ENCODE data around the gene APOH.
A peak's percentile ranks its signal among the peaks of the same experiment; 100 is the strongest.
"Not testable (repeated sequence)": the region's sequence is repeated elsewhere in the genome, so short reads cannot be mapped to it uniquely, and the experiment has no call there.

Gene APOH, protein sequence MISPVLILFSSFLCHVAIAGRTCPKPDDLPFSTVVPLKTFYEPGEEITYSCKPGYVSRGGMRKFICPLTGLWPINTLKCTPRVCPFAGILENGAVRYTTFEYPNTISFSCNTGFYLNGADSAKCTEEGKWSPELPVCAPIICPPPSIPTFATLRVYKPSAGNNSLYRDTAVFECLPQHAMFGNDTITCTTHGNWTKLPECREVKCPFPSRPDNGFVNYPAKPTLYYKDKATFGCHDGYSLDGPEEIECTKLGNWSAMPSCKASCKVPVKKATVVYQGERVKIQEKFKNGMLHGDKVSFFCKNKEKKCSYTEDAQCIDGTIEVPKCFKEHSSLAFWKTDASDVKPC

DNA sequence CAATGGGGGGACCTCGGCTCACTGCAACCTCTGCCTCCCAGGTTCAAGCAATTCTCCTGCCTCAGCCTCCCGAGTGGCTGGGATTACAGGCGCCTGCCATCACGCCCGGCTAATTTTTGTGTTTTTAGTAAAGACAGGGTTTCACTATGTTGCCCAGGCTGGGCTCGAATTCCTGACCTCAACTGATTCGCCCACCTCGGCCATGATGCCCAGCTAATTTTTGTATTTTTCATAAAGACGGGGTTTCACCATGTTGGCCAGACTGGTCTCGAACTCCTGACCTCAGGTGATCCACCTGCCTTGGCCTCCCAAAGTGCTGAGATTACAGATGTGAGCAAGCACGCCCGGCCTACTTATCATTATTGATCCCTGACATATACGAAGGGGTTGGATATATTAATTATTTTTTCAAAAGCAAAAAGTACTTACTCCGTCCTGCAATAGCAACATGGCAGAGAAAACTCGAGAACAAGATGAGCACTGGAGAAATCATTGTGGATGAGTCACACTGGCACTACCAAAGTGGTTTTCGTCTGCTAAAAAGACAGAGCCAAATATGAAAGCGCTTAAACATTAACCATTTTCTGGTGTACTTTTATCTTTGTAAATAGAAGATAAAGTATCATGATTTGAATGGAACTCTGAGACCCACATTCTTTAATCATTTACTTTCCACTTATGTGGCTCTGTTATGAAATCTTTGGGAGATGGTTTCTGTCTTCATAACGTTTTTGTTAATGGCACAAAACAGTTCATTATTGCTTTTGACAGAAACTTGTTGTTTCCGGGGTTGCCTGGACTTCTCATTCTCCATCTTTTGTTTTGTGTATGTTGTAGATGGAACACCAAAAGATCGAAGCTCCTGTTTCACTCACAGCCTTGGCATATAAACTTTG lies at the start of gene APOH:
Gene APOH, minus strand, starts transcription at position 529 of the 896 bp plus-strand sequence. Its CDS starts 36 bp downstream, at position 493.
- no peak for DNase-seq

DNA sequence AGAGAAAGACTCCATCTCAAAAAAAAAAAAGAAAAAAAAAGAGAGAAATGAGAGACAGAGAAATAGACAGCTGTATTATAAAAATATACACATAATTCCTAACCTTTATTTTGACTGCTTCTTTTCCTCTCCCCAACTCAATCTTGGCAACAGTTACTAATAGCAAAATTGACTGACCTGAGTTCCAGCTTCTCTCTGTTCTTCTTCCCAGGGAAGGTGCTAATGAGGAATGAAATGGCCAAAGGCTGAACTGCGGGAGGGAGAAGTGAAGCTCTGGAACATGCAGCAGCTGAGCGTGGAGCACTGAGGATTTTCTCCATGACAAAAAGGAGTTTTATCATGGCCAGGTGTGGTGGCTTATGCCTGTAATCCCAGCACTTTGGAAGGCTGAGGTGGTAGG lies 48.0 kb upstream of the APOH start:
- no peak for DNase-seq

DNA sequence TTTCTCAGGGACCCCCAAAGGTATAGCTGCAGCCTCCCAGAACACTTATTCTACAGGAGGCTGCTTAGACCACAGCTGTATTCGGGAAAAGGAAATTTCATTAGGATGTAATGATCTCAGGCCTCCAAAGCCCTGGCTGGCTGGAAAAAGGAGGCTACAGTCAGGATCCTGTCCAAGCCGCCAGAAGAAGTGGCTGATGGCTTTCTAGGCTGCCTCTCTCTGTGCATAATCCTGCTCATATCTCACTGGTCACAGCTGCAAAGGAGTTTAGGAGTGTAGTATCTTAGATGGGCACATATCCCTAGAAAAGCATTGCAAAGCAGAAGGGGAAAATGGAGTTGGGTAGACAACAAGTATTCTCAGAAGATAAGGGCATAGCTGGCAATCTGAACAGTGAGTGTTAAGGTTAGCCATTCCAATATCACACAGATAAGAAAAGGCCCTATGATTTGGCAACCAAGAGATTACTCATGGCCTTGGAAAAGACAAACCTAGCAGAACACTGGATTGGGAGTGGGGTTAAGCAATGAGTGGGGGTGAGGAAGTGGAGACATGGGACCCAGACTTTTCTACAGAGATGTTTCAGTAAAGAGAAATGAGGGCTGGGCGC lies 47.2 kb upstream of the APOH start:
- DNase-seq = no peak

DNA sequence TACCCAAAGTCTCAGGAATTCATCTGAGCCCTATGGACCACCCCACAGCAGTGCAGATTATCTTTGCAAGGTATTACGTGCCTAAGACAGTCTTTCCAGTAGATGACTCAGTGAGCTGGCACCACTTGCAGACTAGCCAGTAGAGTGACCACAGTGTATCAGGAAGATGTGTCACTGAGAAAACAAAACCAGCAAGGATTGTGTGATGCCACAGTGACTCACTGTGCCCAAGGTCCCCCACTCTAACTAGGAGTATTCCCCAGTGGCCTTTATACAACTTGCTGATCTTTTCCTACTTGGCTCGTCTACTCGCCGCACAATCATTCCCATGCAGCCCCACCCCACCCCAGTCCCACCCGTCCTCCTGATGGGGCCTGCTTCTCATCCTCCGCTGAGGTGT lies 46.4 kb upstream of the APOH start:
- no peak for DNase-seq

DNA sequence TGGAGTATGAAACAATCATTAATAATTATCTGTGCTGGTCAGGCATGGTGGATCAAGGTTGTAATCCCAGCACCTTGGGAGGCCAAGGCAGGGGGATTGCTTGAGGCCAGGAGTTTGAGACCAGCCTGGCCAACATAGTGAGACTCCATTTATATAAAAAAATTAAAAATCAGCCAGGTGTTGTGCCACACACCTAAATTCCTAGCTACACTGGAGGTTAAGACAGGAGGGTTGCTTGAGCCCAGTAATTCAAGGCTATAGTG lies 44.3 kb upstream of the APOH start:
- DNase-seq = no peak

DNA sequence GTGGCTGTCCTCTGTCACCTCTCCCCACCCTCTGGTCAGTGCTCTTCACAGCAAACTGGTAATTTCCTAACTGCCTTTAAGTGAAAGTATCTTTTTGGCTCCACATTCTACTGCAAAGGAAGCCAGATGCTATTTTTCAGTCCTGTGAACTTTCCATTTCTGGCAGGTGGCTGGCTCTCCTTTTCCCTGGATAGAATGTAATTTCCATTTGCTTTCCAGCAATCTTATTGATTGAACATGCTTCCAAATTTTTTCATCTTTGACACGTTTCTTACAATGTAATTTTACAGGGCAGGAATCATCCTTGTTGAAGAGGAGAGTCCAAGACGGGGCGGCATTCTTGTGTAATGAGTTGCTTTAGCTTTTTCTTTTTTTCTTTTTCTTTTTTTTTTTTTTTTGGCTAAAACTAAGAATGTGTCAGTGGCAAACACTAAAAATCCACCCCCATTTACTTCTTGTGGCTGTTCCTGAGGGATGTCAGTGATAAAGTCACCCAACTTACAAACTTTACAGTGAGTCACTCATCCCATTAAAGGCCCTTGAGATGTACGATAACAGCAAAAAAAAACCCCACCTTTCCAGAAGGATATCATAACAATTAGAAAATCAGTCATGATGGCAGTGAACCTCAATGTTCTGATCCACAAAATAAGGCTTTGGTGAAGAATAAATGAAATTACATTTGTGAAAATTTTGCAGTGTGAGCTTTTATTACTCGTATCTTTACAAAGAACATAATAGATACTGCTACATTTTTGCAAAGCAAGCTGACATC lies 43.8 kb upstream of the APOH start:
- DNase-seq = no peak

DNA sequence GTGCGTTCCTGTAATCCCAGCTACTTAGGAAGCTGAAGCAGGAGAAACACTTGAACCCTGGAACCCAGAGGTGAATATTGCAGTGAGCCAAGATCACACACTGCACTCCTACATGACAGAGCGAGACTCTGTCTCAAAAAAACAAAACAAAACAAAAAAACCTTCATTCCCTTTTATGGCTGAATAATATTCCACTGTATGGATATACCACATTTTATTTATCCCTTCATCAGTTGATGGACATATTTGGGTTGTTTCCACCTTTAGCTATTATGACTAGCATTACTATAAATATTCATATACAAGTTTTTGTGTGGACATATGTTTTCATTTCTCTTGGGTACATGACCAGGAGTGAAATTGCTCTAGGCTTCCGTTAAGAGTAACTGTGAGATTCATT lies 42.3 kb upstream of the APOH start:
- no peak for DNase-seq

DNA sequence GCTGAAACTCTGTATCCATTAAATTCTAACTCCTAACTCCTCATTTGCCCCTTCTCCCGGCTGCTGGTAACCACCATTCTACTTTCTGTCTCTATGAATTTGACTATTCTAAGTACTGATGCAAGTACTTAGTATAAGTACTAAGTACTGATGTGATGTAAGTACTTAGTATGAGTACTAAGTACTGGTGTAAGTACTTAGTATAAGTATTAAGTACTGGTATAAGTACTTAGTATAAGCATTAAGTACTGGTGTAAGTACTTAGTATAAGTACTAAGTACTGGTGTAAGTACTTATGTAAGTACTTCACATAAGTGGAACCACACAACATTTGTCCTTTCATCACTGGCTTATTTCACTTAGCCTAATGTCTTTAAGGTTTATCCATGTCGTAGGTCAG lies 40.9 kb upstream of the APOH start:
- no peak for DNase-seq

DNA sequence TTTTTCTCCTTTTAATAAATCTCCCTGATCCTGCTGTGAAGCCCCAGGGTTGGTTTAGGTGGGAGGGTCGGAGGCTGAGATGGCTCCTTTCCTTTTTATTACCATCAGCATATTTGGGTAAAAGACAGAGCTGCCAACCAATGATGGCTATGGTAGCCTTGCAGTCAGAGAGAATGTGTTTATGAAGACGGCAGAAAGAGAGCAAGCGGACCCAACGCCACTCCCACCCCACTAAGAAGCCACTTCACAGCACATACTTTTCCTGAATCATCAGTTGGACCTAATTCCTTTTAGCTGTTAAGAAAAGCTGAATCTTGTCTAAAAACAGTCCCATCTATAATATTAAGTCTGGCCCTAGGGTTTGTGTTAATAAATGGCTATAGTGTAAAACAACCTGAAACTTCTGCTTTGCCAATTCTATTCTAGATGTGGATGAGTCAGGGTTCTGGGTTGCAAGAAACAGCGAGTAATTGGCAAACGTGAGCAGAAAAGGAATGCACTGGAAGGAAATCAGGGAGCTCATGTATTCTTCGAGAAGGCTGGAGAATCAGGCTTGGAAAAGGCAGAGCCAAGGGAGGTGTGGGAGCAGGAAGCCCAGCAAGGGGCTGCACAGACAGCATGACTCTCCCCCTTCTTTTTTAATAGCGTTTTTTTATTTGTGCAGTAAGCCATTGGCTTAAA lies 39.2 kb upstream of the APOH start:
- no peak for DNase-seq

DNA sequence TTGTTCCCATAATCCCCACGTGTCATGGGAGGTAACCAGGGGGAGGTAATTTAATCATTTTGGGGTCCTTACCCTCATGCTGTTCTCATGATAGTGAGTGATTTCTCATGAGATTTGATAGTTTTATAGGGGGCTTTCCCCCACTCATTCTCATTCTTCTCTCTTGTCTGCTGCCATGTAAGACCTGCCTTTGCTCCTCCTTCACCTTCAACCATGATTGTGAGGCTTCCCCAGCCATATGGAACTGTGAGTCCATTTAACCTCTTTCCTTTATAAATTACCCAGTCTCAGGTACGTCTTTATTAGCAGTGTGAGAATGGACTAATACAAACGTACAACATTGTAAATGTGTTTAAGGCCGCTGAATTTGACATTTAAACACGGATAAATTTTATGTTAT lies 35.5 kb upstream of the APOH start:
- no peak for DNase-seq

DNA sequence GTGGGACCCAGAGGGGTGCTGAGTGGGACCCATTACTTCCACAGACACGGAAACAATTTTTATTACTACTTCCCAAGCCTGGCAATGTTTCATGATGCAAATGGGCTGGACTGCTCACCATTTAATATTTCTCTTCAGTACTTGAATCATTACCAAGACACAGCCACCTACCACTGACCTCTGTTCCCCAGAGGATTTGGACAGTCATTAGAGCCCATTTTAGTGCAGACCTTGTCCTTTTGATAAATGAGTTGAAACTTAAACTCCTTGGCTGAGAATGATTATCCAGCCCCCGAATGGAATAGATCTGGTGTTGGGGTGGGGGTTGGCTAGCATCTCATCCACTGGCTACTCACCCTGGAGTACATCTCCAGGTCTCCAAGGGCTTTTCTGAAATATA lies 33.6 kb upstream of the APOH start:
- DNase-seq = no peak

DNA sequence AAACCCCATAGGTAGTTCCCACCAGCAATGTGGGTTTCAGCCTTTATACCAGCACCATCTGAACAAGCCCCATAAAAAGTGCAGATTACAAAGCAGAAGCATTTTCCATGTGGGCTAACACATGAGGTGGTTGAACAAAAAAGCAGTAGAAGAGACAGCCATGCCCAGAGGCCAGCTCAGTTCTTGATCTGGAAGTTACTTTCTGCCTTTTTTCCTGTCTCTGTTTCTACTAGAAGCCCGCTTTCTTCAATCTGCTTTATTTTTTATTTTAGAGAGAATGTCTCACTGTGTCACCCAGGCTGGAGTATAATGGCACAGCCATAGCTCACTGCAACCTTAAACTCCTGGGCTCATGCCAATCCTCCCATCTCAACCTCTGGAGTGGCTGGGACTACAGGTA lies 31.5 kb upstream of the APOH start:
- no peak for DNase-seq

DNA sequence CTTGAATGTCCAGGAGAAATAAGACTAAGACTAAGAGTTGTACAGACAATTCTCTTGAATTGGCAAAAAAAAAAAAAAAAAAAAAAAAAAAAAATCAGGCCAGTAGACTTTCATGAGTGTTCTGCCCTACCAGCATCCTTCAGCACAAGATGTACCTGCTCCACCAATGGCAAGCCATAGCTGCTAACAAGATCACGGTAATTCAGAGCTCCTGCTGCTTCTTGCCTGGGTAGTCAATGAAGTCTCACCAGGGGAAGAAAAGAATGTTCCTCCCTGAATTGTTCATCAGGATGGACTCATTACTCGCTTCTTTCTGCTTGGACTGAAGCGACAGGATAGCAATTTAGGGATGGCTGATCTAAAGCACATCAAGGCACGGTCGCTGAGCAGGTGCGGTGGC lies 31.1 kb upstream of the APOH start:
- no peak for DNase-seq

DNA sequence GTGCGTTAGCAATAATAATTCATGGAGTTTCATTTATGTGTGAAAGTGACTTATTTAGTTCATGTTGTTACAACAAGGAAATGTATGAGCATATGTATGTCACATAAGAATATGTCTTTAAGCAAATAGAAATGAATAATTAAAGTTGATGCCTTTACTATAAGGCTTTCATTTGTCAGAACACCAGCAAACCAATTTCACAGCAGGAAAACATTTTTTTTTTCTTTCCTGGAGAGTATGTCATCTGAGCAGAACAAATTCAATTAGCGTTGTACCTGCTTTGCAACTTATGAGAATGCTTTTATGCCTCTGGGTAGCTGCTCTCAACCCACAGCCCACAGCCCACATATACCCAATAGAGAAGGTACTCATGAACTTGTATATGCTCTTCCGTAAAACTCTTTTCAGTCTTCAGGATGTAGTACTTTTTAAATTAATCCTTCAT lies 26.3 kb upstream of the APOH start:
- DNase-seq = no peak

DNA sequence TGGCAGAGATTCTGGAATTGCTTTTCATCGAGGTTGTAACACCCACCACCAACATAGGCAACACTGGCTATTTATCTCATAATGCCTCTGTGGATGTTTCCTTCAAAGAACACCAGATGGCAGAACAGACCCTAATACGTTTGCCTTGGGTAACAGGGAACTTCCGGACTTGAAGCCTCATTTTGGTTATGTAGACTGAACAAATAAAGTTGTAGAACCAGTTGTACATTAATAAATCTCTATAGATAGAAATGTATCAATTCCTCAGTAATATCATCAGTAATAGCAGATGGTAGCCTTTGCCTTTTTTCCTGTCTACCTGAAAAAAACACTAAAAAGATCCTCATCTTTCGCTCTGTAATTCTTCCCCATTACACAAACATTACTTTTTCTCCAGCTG lies 25.9 kb upstream of the APOH start:
- DNase-seq = peak; percentile 20

DNA sequence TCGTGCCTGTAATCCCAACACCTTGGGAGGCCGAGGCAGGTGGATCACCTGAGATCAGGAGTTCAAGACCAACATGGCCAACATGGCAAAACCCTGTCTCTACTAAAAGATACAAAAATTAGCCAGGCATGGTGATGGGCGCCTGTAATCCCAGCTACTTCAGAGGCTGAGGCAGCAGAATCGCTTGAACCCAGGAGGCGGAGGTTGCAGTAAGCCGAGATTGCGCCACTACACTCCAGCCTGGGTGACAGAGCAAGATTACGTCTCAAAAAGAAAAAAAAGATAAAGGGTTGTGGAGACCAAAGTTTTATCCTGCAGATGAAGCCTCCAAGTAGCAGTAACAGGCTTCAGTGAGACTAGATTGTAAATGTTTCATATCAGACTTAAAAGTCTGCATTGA lies 24.2 kb upstream of the APOH start:
- DNase-seq = not testable (repeated sequence)

DNA sequence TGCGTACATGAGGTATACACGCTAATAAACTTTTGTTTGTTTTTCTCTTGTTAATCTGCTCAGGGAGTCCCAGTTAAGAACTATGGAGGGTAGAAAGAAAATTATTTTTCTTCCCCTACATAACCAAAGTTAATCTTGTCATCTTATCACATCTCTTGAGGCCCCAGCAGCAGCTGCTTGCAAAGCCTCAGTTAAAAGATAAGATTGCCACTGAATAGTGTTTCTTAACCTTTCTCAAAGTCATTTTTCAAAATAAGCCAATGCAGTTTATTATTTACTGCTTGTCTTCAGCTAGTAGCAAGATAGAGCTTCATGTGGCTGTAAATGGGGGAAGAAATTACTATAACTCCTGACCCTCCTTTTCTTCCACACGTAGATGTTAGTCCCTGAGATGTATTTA lies 21.5 kb upstream of the APOH start:
- no peak for DNase-seq

DNA sequence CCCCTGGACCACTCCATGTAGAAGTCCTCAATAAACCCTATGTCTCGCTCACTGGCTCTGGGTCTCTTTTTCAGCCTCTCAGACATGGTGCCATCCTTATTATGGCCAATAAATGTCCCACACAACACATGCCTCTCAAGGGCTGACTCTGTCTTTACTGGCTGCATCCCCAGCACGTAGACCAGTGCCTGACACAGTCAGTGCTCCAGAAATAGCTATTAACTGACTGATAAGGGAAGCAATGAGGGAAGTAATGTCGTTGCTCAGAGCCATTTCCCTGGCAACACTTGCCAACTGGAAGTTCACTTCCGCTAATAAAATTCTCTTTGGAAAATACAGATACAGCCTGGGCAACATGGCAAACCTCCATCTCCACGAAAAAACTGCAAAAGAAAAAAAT lies 19.1 kb upstream of the APOH start:
- DNase-seq = no peak

DNA sequence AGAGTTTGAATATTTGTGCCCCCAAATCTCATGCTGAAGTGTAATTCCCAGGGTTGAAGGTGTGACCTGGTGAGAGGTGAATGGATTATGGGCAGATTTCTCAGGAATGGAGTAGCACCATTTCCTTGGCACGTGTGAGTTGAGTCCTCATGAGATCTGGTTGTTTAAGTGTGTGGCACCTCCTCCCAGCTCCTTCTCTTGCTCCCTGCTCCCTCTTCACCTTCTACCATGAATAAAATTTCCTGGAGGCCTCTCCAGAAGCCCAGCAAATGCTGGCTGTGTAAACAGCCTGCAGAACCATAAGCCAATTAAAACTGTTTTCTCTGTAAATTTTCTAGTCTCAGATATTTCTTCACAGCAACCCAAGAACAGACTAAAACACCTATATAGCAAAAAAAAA lies 12.6 kb upstream of the APOH start:
- DNase-seq = no peak

DNA sequence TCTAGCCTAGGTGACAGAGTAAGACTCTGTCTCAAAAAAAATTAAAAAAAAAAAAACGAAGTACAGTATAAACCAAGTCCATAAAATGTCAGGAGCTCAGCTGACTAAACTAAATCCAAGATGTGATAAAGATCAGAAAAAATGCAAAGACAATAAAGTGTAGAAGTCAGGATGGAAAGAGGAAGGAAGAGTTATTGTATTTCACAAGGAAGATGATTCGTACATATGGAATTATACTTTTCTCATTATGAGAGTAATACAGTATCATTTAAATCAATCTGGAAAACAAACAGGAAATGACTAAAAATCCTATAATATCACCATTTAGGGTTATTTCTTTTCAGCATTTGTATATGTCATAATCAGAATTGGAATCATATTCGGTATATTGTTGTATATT lies 11.4 kb upstream of the APOH start:
- DNase-seq = no peak

DNA sequence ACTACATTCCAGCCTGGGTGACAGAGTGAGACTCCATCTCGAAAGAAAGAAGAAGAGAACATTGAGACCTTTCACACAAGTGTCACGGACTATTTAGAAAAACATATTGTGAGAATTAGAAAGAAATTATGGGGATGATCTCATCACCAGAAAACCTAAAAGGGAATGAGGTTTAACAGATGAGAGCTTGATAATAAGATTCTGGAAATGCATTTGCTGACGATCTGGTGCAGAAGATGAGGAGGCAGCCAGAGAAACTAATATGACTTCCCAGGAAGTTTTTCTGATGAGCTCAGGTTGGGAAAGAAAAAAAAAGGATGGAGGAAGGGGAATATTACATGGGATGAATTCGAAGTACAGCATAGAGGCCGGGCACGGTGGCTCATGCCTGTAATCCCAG lies 10.8 kb upstream of the APOH start:
- no peak for DNase-seq

DNA sequence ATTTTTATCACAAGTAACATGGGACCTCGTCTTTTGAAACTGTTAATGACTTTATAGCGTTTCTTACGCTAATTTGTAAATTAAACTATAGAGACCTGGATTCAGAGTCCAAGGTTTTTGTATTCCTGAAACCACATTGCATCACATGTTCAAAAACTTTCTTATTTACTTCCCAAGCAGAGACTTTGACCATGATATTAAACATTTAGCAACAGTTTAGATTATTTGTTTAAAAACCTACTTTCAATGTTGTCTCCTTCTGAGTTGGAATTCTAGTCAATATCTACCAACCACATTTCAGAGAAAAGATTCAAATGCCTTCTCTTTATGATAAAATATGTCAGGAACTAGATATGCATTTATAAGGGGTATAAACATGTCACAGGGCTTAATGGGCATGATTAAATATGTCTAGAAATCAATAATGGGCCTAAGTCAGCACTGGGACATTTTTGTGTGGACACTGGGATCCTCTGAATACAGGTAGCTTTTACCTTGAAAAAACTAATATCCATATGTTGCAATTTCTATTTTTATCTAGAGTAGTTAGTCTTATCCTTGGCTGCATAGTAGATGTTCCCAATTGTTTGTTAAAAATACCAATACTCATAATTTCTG lies 6.3 kb upstream of the APOH start:
- no peak for DNase-seq
